ENCODE results near the gene TSPAN4. TPM values are rescaled to one million over a fixed set of nuclear protein-coding genes. Genes with fewer than 3 reads are reported as not detected.

Gene TSPAN4
- total RNA-seq, 6 experiments from 2014 or later, result 193 to 267 (median 212) TPM

DNA sequence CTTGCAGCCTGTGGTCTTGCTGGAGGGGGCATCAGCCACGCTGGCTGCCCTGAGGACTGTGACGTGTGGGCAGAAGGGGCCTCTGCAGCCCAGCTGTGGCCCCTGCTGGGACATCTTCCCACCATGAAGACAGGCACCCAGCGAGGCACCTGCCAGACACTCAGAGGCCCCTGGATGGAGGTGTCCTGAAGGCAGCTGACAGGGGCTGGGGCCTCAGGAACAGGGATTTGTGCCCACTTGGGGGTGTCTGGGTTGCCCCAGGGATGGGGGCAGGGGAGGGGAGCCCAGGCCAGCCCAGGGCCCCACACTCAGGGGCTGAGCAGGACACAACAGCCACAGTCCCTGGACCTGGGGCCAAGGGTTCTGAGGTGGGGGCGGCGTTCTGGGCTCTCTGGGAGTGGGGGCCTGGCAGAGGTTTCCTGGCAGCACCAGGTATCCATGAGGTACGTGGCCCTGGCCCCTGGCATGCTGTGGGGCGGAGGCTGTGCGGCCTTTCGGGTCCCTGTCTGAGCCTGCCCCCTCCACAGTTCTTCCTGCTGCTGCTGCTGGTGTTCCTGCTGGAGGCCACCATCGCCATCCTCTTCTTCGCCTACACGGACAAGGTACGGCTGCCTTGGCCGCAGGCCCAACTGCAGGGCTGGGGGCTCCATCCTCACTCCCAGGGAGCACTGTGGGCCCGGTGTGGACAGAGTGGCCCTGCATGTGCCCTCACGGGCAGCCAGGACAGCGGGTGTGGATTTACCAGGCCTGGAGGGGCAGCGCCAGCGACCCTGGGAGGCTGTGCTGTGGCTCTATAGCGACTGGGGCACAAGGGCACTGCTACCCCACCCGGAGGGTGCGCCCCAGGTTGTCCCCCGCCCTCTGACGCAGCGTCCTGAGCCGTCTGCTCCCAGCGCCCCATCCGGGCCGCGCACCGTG is 21.5 kb downstream of the TSPAN4 start:
- Mint-ChIP-seq H3K36me3 (ENCODE audit: low read depth) (no peaks in the 10 kb centered on the region), H3K4me3 (no peak overlapping the region), H3K27ac (no peak overlapping the region), H3K4me1 (ENCODE audit: low read depth) (peaks cover 6% of the 10 kb centered on the region; the same call in 1 of the 2 replicates), H3K9me3 (no peaks in the 10 kb centered on the region), H3K27me3 (ENCODE audit: insufficient read depth) (peaks cover 21% of the 10 kb centered on the region)
- DNase-seq, result no peak
- TF ChIP-seq, protein P1, sequence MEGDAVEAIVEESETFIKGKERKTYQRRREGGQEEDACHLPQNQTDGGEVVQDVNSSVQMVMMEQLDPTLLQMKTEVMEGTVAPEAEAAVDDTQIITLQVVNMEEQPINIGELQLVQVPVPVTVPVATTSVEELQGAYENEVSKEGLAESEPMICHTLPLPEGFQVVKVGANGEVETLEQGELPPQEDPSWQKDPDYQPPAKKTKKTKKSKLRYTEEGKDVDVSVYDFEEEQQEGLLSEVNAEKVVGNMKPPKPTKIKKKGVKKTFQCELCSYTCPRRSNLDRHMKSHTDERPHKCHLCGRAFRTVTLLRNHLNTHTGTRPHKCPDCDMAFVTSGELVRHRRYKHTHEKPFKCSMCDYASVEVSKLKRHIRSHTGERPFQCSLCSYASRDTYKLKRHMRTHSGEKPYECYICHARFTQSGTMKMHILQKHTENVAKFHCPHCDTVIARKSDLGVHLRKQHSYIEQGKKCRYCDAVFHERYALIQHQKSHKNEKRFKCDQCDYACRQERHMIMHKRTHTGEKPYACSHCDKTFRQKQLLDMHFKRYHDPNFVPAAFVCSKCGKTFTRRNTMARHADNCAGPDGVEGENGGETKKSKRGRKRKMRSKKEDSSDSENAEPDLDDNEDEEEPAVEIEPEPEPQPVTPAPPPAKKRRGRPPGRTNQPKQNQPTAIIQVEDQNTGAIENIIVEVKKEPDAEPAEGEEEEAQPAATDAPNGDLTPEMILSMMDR (IDR thresholded peaks at IDR 0.05), result no peak

DNA sequence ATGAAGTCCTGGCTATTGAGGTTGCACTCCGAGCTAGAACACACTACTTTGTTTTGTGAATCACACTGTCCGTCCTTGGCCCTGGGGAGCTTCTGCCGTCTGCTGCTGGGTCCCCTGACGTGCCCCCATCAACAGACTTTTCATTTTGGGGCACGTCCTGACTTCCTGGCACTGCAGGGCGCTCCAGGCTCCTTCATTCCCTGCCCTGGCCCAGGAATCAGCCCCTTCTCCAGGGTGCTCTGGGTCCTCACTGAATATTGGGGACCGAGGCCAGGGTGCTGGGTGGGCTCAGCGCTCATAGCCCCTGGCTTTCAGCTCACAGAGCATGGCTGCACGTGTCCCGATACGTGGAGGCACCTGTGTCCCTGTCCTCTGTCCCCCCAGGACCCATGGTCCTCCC is 22.2 kb downstream of the TSPAN4 start:
- no peak for DNase-seq
- H3K4me1 Mint-ChIP-seq (ENCODE audit: low read depth), result no peaks in the 10 kb centered on the region; the same call in 1 of the 2 replicates
- H3K27me3 Mint-ChIP-seq (ENCODE audit: insufficient read depth), result peaks cover 23% of the 10 kb centered on the region
- no peaks in the 10 kb centered on the region for H3K36me3 Mint-ChIP-seq (ENCODE audit: low read depth)
- H3K9me3 Mint-ChIP-seq, result no peaks in the 10 kb centered on the region
- TF ChIP-seq, protein P1 (IDR thresholded peaks at IDR 0.05), result no peak
- no peak overlapping the region for H3K27ac Mint-ChIP-seq
- H3K4me3 Mint-ChIP-seq, result no peak overlapping the region

DNA sequence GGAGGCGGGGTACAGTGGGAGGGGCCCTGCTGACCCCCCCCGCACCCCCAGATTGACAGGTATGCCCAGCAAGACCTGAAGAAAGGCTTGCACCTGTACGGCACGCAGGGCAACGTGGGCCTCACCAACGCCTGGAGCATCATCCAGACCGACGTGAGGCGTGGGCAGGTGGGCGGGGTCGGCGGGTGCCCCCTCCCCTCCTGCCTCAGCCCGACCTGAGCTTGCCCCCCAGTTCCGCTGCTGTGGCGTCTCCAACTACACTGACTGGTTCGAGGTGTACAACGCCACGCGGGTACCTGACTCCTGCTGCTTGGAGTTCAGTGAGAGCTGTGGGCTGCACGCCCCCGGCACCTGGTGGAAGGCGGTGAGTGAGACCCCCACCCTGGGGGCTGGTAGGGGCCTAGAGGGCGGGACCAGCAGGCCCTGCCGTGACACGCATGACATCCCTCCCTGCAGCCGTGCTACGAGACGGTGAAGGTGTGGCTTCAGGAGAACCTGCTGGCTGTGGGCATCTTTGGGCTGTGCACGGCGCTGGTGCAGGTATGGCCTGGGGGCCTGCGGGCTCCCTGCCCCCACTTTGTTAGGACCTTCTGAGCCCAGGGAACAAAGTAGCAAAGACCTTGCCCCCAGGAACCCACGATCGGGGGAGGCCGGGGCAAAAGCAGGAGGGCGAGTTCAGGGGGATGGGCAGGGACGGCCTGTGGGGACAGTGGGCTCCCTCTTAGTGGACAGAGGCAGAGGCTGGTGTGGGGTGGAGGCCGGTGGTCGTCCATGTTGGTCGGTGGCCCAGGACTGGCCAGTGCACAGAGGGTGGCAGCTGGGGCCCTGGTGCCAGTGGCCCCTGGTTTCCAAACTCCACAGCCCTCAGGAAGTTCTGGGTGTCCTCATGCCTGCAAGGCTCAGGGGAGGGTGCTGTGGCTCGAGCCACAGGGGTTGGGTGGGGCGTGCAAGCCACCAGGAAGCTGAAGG is 23.1 kb downstream of the TSPAN4 start:
- no peak for DNase-seq
- Mint-ChIP-seq H3K27me3 (ENCODE audit: insufficient read depth) (peaks cover 26% of the 10 kb centered on the region), H3K4me1 (ENCODE audit: low read depth) (no peaks in the 10 kb centered on the region), H3K4me3 (peak overlapping the region; percentile 39; the same call in 1 of the 2 replicates), H3K36me3 (ENCODE audit: low read depth) (no peaks in the 10 kb centered on the region), H3K27ac (no peak overlapping the region), H3K9me3 (no peaks in the 10 kb centered on the region)
- TF ChIP-seq, protein P1 (IDR thresholded peaks at IDR 0.05), result no peak

DNA sequence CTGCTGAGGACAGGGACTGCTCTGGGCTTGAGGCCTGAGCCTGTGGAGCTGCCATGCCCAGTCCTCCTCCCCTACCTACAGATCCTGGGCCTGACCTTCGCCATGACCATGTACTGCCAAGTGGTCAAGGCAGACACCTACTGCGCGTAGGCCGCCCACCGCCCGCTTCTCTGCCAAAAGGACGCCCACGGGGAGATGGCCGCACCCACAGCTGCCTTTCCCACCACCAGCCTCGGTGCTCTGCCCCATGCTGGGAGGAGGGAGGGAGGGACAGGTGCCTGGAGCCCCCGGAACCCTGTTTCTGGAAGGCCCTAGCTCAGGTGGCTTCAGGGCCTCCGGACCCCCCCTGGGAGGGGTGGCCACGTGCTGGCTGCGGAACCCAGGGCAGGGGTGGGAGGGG is 23.8 kb downstream of the TSPAN4 start:
- Mint-ChIP-seq H3K9me3 (no peaks in the 10 kb centered on the region), H3K36me3 (ENCODE audit: low read depth) (no peaks in the 10 kb centered on the region), H3K27ac (no peak overlapping the region), H3K4me3 (no peak overlapping the region), H3K4me1 (ENCODE audit: low read depth) (no peaks in the 10 kb centered on the region), H3K27me3 (ENCODE audit: insufficient read depth) (peaks cover 24% of the 10 kb centered on the region)
- TF ChIP-seq, protein P1 (IDR thresholded peaks at IDR 0.05), result no peak
- DNase-seq, result no peak

DNA sequence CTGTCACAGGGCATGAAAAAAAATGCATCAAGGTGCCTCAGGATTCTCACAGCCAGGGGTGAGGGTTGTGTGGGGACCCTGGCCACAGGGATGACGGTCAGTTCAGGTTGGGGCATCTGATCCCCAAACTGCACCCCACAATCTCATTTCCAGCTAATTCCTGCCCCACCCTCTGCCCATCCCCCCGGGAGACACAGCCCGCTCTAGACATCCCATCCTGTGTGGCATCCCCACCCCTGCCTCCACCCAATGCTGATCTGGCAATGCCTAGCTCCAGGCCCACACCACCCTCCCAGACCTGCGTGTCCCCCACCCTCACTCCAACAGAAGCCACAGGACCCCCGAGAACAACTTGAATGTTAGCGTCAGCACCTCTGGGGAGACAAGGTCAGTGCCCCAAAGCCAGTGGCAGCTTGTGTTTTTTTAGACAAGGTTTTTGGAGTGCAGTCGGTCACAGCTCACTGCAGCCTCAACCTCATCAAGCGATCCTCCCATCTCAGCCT is 25.3 kb downstream of the TSPAN4 start:
- Mint-ChIP-seq H3K36me3 (ENCODE audit: low read depth) (no peaks in the 10 kb centered on the region), H3K27ac (peak overlapping the region; percentile 9; the same call in 1 of the 2 replicates), H3K4me3 (no peak overlapping the region; the same call in 1 of the 2 replicates), H3K4me1 (ENCODE audit: low read depth) (peaks cover 10% of the 10 kb centered on the region), H3K27me3 (ENCODE audit: insufficient read depth) (peaks cover 26% of the 10 kb centered on the region), H3K9me3 (no peaks in the 10 kb centered on the region)
- TF ChIP-seq, protein P1 (IDR thresholded peaks at IDR 0.05), result no peak
- DNase-seq, result no peak
